Stimulated activated CD4-positive, alpha-beta T cell treated with anti-CD3 and anti-CD28 coated beads, Interleukin-12 subunit alpha, Interleukin-12 subunit beta, amount 100 ng/mL, for 4 hours (primary cell): ENCODE results near the gene FASTK.

Experiments
- DNase-seq: peaks from one replicate; pipeline ENCODE4 v3.0.0-alpha.2; 2020

FASTK gene

DNA sequence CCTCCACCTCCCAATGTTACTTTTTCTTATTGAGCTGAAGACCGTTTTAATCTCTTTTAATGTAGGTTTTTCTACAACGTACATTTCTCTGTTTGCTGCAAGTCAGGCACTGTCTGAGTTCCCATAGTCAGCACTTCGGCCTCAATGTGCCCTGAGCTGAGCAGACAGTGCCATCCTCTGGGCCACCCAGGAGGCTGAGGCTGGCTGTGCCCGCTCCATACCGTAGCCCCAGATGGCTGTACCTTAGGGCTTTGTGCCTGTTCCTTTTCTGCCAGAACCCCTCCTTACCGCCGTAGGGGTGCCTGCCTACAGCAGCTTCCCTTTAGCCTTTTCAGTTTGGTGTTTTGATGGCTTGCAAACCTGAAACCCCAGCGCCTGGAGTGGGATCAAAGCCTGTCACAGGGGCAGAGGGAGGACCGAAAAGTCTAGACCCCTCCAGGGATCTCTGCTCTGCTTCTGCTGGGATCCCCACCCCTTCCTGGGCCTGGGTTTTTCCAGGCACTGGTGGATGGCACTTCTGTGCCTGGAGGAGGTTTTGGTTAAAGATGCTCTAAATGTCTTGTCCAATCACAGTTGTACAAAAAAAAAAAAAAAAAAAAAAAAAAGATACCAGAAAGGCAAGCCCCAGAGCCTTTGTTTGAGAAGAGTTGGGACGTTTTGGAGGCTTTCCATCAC, 14.7 kb upstream of the FASTK start:
- no peak for DNase-seq

DNA sequence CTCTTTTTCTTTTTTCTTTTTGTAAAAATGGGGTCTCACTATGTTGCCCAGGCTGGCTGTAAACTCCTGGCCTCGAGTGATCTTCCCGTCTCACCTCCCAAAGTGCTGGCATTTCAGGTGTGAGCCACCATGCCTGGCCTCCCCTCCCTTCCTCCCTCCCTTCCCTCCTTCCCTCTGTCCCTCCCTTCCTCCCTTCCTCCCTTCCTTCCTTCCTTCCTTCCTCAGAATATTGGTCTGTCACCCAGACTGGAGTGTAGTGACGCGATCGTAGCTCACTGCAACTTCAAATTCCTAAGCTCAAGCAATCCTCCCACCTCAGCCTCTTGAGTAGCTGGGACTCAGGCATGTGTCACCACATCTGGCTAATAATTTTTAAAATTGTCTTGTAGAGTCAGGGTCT, 14.1 kb upstream of the FASTK start:
- DNase-seq, result no peak

DNA sequence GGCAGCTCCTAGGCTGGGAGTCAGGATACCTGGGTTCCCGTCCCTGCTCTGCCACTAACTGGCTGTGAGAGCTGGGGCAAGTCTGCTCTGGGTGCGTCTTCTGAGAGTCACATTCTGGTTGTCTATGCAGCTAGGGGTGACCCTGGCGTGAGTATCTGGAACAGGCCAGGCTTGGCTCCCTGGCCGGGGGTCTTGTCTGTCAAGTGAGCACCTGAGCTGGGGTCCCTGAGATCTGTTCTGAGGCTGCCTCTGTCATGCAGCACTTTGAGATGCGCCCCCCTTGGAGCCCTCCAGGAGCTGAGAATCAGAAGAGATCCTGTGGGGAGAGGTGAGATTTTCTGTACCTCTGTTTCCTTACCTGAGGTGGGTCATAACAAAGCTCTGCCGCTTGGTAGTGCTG, 13.1 kb upstream of the FASTK start:
- DNase-seq, result no peak

DNA sequence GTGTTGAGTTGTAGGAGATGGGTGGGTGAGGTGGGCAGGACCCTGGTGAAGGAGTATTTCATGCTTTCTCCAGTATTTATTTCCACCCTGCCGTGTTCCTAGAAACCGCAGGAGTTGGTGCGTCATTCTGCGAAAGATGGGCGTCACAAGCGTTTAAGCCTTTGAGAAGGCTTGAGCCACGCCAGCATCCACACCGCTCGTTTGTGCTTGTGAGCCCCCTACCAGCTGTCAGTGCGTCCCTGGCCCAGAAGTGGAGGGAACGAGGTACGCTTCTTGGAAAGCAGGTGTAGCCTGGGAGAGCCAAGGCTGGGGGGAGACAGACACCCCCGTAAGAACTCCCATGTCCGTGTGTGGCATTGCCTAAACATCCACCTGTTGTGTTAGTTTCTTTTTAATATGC, 11.4 kb upstream of the FASTK start:
- DNase-seq, result no peak

DNA sequence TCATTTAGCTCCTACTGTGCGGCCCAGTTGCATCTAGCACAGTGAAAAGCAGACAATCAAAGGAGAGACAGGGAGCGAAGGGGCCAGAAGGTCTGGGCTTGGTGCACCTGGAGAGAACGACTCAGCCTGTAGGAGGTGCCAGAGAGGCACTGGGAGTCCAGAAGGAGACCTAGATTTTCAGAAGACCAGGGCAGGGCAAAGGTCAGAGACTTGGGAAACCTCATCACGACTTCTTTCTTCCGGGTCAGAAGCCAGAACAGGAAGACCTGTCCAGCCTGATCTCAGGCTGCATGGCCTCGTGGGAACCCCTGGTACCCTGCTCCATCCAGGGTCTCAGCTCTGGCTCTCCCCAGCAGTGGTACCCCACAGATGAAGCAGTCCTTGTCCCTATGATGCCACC, 10.8 kb upstream of the FASTK start:
- no peak for DNase-seq

DNA sequence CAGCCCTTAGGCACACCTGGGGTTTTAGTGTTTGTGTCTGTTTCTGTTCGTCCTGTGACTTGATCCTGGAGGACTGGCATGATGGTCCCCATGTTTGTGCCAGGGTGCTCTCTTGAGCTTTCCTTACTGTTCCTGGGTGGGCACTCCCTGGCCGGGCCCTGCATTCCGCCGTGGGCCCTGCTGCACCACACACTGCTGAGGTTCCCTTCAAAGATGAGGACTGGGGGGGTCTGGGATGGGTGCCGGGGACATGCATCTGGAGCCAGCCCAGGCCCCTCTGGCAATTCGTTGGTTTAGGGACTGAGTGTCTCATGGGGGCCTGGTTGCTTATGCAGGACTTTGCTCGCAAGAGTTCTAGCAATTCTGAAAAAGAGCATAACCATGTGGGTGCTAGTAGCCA, 10.4 kb upstream of the FASTK start:
- DNase-seq, result no peak

DNA sequence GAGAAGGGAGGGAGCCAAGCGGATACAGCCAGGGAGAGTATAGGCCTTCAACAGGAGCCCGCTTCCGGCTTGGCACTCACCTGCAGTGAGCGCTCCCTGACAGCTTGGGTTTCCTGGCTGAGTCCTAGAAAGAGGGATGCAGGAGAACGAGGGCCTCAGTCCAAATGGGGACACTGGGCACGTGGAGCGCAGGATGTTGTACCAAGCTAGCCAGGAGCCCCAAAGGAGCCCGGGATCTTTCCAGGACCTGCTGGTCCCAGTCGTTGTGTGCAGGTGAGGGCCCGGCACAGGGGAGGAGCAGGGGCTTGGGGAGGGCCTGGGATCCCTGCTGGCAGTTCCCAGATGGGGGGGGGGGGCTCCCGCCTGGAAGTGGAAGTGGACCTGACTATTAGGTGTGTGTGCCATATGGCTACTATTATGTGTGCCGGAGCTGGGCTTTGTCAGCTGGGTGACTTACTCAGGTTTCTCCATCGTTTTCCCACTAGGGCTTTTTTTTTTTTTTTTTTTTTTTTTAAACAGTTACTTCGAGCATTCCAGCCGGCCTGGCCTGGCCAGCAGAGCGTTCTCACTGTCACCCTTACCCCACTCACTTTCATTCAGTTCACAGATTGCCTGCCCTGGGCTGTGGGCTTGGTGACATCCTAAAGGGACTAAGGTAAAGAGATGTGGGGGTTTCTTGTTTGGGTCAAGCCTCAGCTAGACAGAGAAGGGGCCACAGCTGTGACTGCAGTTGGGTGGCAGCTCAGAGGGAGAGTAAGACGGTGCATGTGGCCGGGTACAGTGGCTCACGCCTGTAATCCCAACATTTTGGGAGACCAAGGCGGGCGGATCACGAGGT, 9.5 kb upstream of the FASTK start:
- DNase-seq, result no peak

DNA sequence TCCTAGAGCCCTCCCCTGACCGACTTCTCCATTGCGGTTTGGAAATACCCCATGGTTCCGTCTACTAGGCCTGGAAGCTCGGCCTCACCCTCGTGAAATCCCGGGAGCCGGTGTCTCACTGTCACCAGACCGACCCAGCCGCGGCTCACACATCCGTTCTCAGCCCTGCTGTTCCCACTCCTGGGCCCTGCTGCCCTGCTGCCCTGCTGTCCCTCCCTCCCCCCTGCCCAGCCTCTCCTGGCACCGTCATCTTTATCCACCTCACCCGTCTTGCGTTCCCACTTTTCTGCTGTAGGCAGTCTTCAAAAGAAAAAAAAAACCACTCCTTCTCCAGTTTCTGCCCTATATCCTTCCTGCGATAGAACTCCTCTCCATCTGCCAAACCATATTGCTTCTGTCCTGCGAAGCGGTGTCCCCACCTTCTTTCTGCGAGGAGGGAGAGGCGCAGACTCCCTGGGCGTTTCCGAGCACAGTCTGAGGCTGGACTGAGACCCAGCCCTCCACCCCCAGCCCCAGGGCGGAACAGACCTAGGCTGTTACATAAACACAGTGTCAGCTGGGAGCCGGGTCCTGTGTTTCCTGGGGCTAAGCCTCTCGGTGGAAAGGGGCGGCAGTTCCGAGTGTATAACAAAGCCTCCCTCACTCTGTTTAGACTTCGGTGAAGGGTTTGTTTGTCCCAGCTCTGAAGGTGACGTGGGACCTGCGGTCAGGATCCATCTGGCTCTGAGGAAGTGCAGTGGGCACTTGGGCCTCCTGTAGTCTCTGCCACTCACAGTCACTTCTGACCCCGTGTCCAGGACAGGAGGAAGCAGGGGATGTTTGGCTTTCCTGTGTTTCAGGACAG, 8.5 kb upstream of the FASTK start:
- no peak for DNase-seq

DNA sequence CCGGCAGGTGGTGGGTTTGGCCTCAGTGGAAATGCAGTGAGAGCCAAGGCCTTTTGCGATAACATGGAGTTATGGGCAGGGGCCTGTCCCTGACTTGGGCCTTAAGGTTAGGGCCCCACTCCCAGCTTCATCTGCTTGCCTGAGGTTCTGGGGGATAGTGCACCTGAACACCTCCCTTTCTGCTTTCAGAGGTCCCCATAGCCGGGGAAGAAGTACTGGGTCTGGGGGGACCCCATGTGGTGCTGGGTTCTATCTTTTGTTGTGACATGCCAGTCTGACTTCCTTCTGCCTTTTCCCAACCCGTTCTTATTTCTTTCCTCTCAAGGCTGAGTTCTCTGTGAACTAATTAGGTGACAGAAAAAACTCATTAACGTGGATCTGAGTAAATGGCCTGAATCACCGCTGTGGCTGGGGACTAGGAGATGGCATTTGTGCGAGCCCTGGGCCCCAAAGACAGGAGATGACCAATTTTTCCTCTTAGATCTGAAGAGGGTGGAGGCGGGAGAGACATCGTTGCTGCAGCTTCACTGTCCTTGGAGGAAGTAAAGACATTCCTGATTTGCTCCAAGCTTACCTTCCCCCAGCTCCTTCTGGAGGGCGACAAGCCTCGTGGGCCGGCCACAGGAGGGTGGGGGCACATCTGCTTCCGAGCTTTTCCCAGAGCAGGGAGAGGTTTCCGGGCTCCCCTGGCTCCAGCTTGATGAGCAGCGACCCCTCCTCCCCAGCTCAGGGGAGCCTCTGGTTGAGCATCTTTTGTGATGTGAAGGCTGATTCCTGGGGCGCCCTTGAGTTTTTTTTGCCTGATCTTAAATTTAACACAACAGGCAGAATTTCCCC, 7.6 kb upstream of the FASTK start:
- no peak for DNase-seq

DNA sequence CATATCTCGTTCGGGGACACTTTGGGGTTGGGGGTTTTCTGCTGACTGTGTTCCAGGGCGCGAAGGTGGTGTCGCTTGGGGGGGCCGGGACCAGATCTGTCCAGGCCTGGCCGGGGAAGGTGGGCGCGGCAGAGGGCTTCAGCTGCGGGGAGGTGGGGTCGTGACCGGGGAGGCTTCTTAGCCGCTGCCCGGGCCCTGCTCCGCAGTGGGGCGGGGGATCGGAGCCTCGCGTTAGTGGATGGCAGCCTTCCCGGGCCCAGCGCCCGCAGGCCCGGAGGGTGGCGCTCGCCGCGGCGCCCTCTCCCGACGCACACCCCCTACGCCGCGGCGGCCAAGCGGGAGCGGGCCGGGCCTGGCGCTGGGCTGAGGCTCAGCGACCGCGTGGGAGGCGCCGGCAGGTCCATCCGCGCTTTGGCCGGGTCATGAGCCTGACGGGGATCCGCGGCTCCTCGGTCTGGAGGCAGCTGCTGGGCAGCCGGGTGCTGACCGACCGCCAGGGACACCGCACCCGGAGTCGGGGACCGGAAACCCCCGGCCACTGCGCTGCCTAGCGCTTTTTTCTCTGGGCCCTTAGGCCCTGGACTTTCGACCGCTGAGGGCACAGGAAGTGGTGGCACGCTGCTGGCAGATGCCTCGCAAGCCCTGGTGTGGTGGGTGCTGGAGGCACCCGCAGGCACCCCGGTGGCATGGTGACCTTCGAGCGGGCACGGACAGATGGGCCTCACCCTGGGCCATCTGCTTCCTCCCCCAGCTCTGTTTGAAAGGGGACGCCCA, 6.8 kb upstream of the FASTK start:
- no peak for DNase-seq

DNA sequence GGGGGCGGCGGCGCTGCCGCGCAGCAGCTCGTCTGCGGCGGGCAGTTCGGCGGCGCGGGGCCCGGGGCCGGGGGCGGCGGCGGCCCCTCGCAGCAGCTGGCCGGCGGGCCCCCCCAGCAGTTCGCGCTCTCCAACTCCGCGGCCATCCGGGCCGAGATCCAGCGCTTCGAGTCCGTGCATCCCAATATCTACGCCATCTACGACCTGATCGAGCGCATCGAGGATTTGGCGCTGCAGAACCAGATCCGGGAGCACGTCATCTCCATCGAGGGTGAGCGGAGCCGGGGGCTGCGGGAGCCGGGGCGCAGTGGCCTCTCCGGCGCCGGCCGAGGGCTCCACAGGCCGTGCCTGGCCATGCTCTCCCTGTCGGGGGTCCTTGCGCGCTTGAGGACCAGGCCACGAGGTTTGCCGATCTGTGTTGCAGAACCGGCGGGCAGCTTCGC, 6.2 kb upstream of the FASTK start:
- DNase-seq, result no peak

DNA sequence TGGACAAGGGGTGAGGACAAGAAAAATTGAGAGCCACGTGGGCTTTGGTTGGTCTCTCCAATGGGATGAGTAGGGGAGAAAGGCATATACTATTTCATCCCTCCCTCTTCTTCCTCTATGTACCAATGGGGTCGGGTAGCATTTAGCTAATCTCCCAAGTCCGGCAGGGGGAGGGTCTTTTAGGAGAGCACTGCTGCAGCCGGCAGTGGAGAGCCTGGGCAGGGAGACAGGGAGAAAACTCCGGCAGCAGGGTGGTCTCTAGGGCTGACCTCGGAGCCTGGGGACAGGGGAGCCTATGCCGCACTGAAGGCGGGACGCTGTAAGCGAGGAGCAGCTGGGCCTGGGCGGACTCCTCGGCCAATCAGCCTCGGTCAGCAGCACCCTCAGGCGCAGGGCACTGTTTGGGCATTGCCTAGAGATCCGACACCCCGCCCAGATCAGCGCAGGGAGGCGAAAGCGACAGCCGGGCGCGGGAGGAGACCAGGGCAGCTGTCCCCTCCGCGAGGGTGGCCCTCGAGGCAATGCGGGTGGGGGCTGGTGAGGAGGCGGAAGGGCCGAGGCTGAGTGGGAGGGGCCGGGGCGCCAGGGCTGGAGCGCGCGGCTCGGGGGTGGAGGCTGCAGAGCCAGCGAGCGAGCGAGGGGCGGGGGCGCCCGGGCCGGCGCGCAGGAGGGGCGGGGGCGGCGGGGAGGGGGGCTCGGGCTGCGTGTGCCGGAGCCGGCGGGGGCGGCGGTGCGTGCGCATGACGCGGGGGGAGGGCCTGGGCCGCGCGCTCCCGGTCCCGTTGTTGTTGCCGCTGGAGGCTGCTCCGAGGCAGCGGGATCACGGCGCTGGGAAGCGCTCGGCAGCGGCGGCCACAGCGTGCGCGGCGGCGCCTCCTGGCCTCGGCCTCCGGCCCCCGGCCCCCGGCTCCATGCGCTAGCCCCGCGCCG, 5.3 kb upstream of the FASTK start, which contains the start of gene AGAP3:
AGAP3 (plus strand) TSS at position 785 of the 930 bp plus-strand sequence. CDS start 267 bp downstream, outside the sequence.
- peak; percentile 63 for DNase-seq

DNA sequence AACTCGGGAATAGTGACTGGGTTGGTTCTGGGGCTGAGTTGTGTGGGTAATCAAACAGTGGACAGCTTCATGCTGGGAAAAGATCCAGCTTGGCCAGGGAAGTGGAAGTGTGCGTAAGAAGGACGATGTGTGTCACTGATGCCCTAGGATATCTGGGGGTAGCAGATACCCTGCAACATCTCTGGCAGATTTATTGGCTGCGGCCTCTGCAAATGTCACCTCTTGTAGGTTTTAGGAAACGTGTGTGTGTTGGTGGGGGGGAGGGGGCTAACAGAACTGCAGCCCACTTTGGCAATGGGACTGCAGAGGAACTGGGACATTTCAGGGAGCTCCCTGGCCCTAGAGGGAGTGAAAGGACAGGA, 4.7 kb upstream of the FASTK start:
- no peak for DNase-seq

DNA sequence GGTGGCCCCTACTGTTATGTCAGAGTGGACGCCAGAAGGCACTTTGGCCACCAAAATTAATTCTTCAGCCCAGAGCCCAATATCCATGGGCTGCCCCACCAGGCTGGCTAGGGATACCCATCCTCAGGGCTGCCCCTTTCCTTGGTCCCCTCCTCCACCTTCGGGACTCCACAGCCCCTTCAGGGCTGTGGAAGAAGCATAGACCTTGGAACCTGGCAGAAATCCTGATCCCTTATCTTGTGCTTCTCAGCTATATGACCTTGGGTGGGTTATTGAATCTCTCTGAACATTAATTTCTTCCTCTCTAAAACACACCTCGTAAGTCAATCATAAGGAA, 3.2 kb upstream of the FASTK start:
- no peak for DNase-seq

DNA sequence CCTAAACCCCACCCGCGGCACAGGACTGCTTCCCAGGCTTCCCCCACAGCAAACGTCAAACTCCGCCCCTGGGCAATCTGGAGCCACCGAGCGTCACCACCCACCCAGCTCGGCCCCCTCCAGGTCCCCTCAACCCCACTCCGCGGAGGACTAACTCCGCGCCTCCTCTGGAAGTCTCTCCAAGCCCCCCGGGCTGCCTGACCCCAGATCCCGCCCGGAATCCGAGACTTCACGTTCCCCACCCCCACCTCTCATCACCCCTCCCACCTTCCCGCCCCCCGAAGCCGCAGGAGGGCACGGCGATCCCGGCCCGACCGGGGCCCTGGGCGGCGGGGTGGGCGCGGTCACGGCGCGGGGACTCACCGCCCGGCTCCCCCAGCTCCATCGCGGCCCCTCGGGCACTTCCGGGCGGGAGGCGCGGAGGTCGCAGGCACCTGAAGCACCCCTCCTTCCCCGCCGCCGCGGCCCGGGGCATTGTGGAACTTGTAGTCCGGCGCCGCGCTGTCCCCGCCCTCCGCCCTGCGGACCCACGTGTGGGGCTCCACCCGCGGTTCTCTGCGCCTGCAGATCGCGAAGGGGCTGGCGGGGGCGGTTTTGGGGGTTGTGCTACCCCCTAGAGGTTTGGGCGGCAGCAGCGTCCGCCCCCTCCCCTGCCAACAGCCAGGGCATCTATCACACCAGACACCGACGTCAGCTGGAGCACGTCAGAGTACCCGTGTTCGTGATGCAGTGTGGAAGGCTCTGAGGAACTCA, 2.6 kb upstream of the FASTK start, which contains the start of gene TMUB1:
TMUB1 (minus strand) TSS at position 423 of the 753 bp plus-strand sequence. CDS start 930 bp downstream, outside the sequence.
- peak; percentile 83 for DNase-seq

DNA sequence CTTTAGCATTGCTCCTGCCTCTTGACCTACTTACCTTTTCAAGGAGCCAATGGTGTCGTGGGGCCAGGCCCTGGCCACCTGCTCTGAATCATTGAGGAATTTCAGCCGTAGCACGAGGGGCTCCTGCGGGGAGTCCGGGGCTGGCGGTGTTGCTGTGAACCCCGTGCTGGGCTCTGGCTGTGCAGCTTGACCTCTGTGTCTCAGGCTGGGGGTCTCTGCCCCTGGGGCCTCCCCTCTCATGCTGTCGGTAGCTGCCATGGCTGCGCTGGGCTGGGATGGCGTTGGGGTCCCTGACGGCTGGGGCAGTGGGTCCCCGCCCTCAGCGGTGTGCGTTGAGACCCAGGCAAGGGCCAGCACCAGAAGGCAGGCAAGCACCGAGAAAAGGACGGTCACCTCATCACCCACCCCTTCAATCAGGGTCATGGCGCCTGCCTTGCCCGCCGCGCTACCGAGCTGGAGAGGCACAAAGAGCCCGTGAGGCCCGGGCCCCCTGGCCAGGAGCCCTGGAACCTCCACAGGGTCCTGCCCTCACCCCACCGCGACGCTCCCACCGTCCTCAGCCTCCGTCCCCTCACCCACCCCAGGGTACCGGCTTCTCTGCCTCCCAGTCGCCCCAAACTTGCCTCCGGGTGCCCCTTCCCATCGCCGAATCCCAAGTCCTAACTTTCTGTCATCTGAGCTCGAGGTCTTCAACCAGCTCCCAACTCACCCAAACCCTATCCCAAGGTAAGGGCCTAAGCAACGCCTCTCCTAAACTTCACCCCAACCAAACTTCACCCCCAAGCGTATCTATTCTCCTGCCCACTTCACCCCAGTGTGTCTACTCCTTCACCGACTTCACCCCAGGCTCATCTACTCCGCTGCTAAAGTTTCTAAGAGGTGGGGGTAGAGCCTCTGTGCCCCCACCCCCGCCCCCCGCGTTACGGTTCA, 1.8 kb upstream of the FASTK start:
- DNase-seq, result no peak

DNA sequence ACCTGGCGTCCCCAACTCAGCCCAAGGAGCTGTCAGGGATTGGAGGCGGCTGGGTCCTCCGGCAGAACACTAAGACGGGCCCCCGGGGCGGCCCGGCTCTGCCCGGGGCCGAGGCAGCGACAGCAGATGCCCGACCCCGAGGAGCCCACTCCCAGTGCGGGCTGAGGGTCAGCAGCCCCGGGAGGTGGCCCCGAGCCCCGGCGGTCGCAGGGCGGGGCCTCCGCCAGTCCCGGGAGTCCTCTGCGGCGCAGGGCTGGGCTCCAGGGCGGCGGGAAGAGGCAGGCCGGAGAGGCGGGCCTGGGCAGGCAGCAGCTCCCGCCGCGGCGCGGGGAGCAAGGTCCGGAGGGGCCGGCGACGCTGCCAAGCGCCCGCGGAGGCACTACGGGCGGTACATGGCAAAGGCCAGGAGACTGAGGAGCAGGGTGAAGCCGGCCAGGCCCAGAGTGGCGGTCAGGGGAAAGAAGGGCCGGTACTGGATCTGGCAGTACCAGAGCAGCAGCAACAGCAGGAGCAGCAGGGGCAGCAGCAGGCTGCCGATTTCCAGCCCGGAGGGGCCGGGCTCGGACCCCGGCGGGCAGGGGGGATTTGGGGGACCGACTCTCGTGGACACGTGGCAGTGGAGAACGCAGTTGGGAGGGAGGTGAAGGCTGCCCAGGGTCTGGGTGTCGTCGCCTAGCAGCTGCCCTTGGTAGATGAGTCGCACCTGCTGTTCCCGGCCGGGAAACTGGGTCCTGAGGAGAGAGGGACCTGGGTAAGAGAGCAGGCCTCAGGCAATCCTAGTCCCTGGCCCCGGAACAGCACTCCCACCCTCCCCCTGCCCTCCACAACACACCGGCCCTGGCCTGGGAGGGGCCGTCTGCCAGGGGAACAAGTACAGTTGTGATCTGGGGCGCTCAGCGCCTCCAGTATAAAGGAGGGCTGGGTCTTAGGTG, 827 bp upstream of the FASTK start:
- DNase-seq, result no peak
